IMR-90 (cell line): Measurements from ENCODE around the gene SLC37A3. TPM values are rescaled to one million over a fixed set of nuclear protein-coding genes. Genes with fewer than 3 reads are reported as not detected.

ENCODE experiments used
- ATAC-seq: fragments of 200-7000 bp; cut with Tn5 transposase; 2 replicates; pipeline ENCODE4 v1.9.1; 2020; ENCODE audit warnings: low read depth, mild to moderate bottlenecking, moderate library complexity
- BruUV-seq: library from RNA; stranded (reverse); fragments of 400-500 nt; replicated peaks from 2 replicates; lab custom pipeline; 2021; lab: Mats Ljungman, UMichigan
- CTCF ChIA-PET: fragments of 300-600 bp; formaldehyde crosslinking; extraction: SDS; loops from one replicate; lab custom pipeline; 2021; ENCODE audit warnings: antibody characterized with exemption; lab: Yijun Ruan, JAX
- POLR2A ChIA-PET: fragments of 300-600 bp; sonication (Branson Sonifier 250); formaldehyde crosslinking; loops from one replicate; lab custom pipeline; 2022; ENCODE audit warnings: antibody characterized with exemption; ENCODE audit not compliant: unreplicated experiment; lab: Charles Lee
- DNase-seq: peaks from one replicate; pipeline ENCODE4 v3.0.0; 2013
- H2AFZ ChIP-seq: replicated peaks from 2 replicates; pipeline ENCODE3; 2013; ENCODE audit warnings: low read length, mild to moderate bottlenecking; ENCODE audit not compliant: poor library complexity
- H2AK5ac ChIP-seq: 2 replicates; pipeline ENCODE4 v1.6.1; 2013; ENCODE audit warnings: low read depth, low read length, inconsistent platforms
- H2AK9ac ChIP-seq: replicated peaks from 2 replicates; pipeline ENCODE3; 2013; ENCODE audit warnings: mild to moderate bottlenecking, low read depth, low read length, moderate library complexity; ENCODE audit not compliant: poor library complexity
- H2BK120ac ChIP-seq: 2 replicates; pipeline ENCODE4 v1.6.1; 2013; ENCODE audit warnings: low read depth, low read length, inconsistent platforms
- H2BK15ac ChIP-seq: 3 replicates; pipeline ENCODE4 v1.6.1; 2013; ENCODE audit warnings: low read depth, low read length, inconsistent platforms
- H2BK20ac ChIP-seq: 2 replicates; pipeline ENCODE4 v1.6.1; 2013; ENCODE audit warnings: low read depth, mild to moderate bottlenecking, inconsistent platforms, low read length, moderate library complexity
- H2BK5ac ChIP-seq: 2 replicates; pipeline ENCODE4 v1.6.1; 2013; ENCODE audit warnings: mild to moderate bottlenecking, low read depth, low read length, inconsistent platforms; ENCODE audit not compliant: poor library complexity, severe bottlenecking
- H3K14ac ChIP-seq: replicated peaks from 2 replicates; pipeline ENCODE4 v1.6.1; 2013; ENCODE audit warnings: low read depth, low read length, inconsistent platforms
- H3K18ac ChIP-seq: 2 replicates; pipeline ENCODE4 v1.6.1; 2013; ENCODE audit warnings: low read depth, low read length, control low read depth
- H3K23ac ChIP-seq: 2 replicates; pipeline ENCODE4 v1.6.1; 2013; ENCODE audit warnings: low read depth, low read length, inconsistent platforms
- H3K27ac ChIP-seq: 2 replicates; pipeline ENCODE4 v1.5.1; 2013; ENCODE audit warnings: mild to moderate bottlenecking, control low read depth, low read length; ENCODE audit not compliant: insufficient read depth
- H3K27me3 ChIP-seq: 2 replicates; pipeline ENCODE4 v1.6.1; 2013; ENCODE audit warnings: low read length; ENCODE audit not compliant: control insufficient read depth, insufficient read depth
- H3K36me3 ChIP-seq: 2 replicates; pipeline ENCODE4 v1.6.1; 2013; ENCODE audit warnings: low read length, mixed read lengths; ENCODE audit not compliant: control insufficient read depth, insufficient read depth
- H3K4ac ChIP-seq: 2 replicates; pipeline ENCODE4 v1.6.1; 2013; ENCODE audit warnings: low read depth, low read length, inconsistent platforms
- H3K4me1 ChIP-seq: 2 replicates; pipeline ENCODE4 v1.6.1; 2013; ENCODE audit warnings: low read length, mixed read lengths; ENCODE audit not compliant: control insufficient read depth, insufficient read depth
- H3K4me2 ChIP-seq: 2 replicates; pipeline ENCODE4 v1.6.1; 2013; ENCODE audit warnings: low read depth, mild to moderate bottlenecking, control low read depth, low read length, moderate library complexity
- H3K4me3 ChIP-seq: 2 replicates; pipeline ENCODE4 v1.5.1; 2013; ENCODE audit warnings: low read depth, mild to moderate bottlenecking, control low read depth, low read length, moderate library complexity; ENCODE audit not compliant: insufficient read depth
- H3K56ac ChIP-seq: 2 replicates; pipeline ENCODE4 v1.6.1; 2013; ENCODE audit warnings: low read length, inconsistent platforms; ENCODE audit not compliant: insufficient read depth; ENCODE audit errors: extremely low read depth
- H3K79me1 ChIP-seq, 2 experiments: 2 replicates each; pipeline ENCODE4 v1.6.1; 2013; ENCODE audit warnings: low read length in 2 of 2, inconsistent platforms in 1 of 2, low read depth in 1 of 2
- H3K9ac ChIP-seq: 2 replicates; pipeline ENCODE4 v1.6.1; 2013; ENCODE audit warnings: low read depth, low read length, control low read depth
- H3K9me1 ChIP-seq: 2 replicates; pipeline ENCODE4 v1.6.1; 2013; ENCODE audit warnings: low read length, inconsistent platforms; ENCODE audit not compliant: insufficient read depth
- H3K9me3 ChIP-seq: 2 replicates; pipeline ENCODE4 v1.6.1; 2013; ENCODE audit warnings: low read length; ENCODE audit not compliant: control insufficient read depth, insufficient read depth
- H4K20me1 ChIP-seq: 2 replicates; pipeline ENCODE4 v1.6.1; 2013; ENCODE audit warnings: low read length, inconsistent platforms; ENCODE audit not compliant: insufficient read depth
- H4K5ac ChIP-seq: 2 replicates; pipeline ENCODE4 v1.6.1; 2013; ENCODE audit warnings: mild to moderate bottlenecking, low read depth, low read length, control low read depth
- H4K8ac ChIP-seq, 2 experiments: 2 replicates each; pipeline ENCODE4 v1.6.1; 2013; ENCODE audit warnings: low read depth in 2 of 2, low read length in 2 of 2, control low read depth in 1 of 2, inconsistent platforms in 1 of 2
- H4K91ac ChIP-seq: 2 replicates; pipeline ENCODE4 v1.6.1; 2013; ENCODE audit warnings: low read depth, low read length, inconsistent platforms; ENCODE audit not compliant: insufficient read depth
- BHLHE40 ChIP-seq: fragments of 150-350 bp; IDR thresholded peaks from 2 replicates; pipeline ENCODE4 v1.6.1; 2016; ENCODE audit warnings: mild to moderate bottlenecking, low read depth, low read length
- CHD1 ChIP-seq: IDR thresholded peaks from 2 replicates; pipeline ENCODE4 v1.6.1; 2012; ENCODE audit warnings: low read depth, low read length, improper control_type of control experiment
- MAFK ChIP-seq: IDR thresholded peaks from 2 replicates; pipeline ENCODE4 v1.6.1; 2012; ENCODE audit warnings: low read depth, low read length, improper control_type of control experiment
- NFE2L2 ChIP-seq: fragments of 150-350 bp; IDR thresholded peaks from 2 replicates; pipeline ENCODE4 v1.6.1; 2016; ENCODE audit warnings: low read depth, mild to moderate bottlenecking, low read length
- POLR2A ChIP-seq: IDR thresholded peaks from 2 replicates; pipeline ENCODE4 v1.6.1; 2012; ENCODE audit warnings: mild to moderate bottlenecking, low read depth, low read length
- RAD21 ChIP-seq: IDR thresholded peaks from 2 replicates; pipeline ENCODE4 v1.6.1; 2012; ENCODE audit warnings: low read length, improper control_type of control experiment
- RCOR1 ChIP-seq: IDR thresholded peaks from 2 replicates; pipeline ENCODE4 v1.6.1; 2012; ENCODE audit warnings: mild to moderate bottlenecking, low read length, improper control_type of control experiment; ENCODE audit not compliant: insufficient replicate concordance
- WGBS, 2 experiments: methylation state at CpG; one replicate each; pipeline versions ENCODE4 v1.1.5 to v1.1.7; 2013; ENCODE audit warnings: missing lambda C conversion rate in 2 of 2; ENCODE audit not compliant: insufficient read length in 1 of 2; ENCODE audit errors: extremely low coverage in 2 of 2; 5-methylcytosine and 5-hydroxymethylcytosine counted together
- dilution Hi-C: fragments of 300-500 bp; cut with HindIII; formaldehyde crosslinking; loops from one replicate; pipeline ENCODE4 v1.14.3; 2018; ENCODE audit warnings: low sequenced_read_pairs; ENCODE audit not compliant: unreplicated experiment
- in situ Hi-C: fragments of 300-500 bp; cut with MboI; formaldehyde crosslinking; loops from 3 replicates; pipeline ENCODE4 v1.14.3; 2019; ENCODE audit warnings: low sequenced_read_pairs, inconsistent platforms, mixed read lengths
- intact Hi-C: fragments of 100-400 bp; cut with micrococcal nuclease; formaldehyde crosslinking; loops from 2 replicates; pipeline ENCODE4 v1.10.0; 2022
- polyA plus RNA-seq, 3 experiments: library from polyadenylated mRNA; depleted of rRNA; stranded (reverse); fragments of >200 nt; gene quantifications; 2 replicates each; pipeline ENCODE4 v1.2.3, GENCODE V29; 2012; ENCODE audit warnings: low replicate concordance in 1 of 3
- total RNA-seq: library from RNA; depleted of rRNA; stranded (reverse); fragments of >200 nt; gene quantifications from 2 replicates; pipeline ENCODE4 v1.2.3, GENCODE V29; 2012
- TF ChIP-seq, protein P1 (sequence below): fragments of 150-350 bp; IDR thresholded peaks from 2 replicates; pipeline ENCODE4 v1.6.1; 2017; ENCODE audit warnings: mild to moderate bottlenecking, antibody characterized with exemption, low read length, low read depth
- TF ChIP-seq, protein P2 (sequence below): fragments of 150-350 bp; IDR thresholded peaks from 2 replicates; pipeline ENCODE4 v1.6.1; 2016; ENCODE audit warnings: low read depth, mild to moderate bottlenecking, low read length, moderate library complexity, borderline replicate concordance

SLC37A3 gene
- total and polyA plus RNA-seq, 2 of the 4 experiments (the other 2 are of a cell fraction) = 43.2 to 45.3 TPM

DNA sequence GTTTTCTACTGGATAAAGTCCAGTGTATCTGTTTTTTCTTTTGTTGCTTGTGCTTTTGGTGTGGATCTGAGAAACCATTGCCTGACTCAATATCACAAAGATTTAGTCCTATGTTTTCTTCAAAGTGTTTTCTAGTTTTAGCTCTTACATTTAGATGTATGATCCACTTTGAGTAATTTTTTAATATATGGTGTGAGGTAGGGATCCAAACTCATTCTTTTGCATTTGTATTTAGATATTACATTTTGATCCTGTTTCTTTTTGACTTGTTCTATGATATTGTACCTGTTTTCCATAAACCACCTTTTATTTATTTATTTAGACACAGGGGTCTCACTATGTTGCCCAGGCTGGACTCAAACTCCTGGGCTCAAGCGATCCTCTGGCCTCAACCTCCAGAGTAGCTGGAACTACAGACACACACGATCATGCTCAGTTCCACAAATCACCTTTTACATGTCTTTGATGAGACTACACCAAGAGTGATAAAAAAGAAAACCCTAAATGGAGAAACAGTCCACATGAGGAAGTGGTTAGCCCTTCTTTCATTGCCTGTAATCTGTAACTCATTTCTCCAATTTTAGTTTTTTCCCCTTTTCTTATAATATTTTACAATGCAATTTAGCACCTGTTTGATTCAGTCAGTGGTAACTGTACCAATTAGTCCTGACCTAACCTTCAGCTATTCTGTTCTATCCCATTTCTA lies 86.0 kb downstream of the SLC37A3 start:
- POLR2A ChIA-PET = no interaction called here
- no peak overlapping the region for H3K27ac ChIP-seq
- H3K27me3 ChIP-seq = peaks cover 9% of the 10 kb centered on the region
- no peak overlapping the region for H2AK5ac ChIP-seq
- no peak overlapping the region for H3K56ac ChIP-seq
- peaks cover 14% of the 10 kb centered on the region for H3K4me1 ChIP-seq
- no peak overlapping the region for H3K4me2 ChIP-seq
- H2AK9ac ChIP-seq = no peak overlapping the region
- no peak overlapping the region for H2BK20ac ChIP-seq
- peaks cover 3% of the 10 kb centered on the region; the same call in 1 of the 2 replicates for H3K9me1 ChIP-seq
- H3K4ac ChIP-seq = no peak overlapping the region
- H4K8ac ChIP-seq = no peak overlapping the region
- H2AFZ ChIP-seq = no peak overlapping the region
- H3K14ac ChIP-seq = no peak overlapping the region
- no peak overlapping the region for H3K23ac ChIP-seq
- H4K5ac ChIP-seq = no peak overlapping the region
- TF ChIP-seq NFE2L2 (no peak), POLR2A (no peak), RCOR1 (no peak), MAFK (no peak), CHD1 (no peak), RAD21 (no peak), BHLHE40 (no peak)
- TF ChIP-seq, protein P1, sequence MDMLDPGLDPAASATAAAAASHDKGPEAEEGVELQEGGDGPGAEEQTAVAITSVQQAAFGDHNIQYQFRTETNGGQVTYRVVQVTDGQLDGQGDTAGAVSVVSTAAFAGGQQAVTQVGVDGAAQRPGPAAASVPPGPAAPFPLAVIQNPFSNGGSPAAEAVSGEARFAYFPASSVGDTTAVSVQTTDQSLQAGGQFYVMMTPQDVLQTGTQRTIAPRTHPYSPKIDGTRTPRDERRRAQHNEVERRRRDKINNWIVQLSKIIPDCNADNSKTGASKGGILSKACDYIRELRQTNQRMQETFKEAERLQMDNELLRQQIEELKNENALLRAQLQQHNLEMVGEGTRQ = no peak
- TF ChIP-seq, protein P2, sequence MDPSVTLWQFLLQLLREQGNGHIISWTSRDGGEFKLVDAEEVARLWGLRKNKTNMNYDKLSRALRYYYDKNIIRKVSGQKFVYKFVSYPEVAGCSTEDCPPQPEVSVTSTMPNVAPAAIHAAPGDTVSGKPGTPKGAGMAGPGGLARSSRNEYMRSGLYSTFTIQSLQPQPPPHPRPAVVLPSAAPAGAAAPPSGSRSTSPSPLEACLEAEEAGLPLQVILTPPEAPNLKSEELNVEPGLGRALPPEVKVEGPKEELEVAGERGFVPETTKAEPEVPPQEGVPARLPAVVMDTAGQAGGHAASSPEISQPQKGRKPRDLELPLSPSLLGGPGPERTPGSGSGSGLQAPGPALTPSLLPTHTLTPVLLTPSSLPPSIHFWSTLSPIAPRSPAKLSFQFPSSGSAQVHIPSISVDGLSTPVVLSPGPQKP = no peak
- H4K20me1 ChIP-seq = no peaks in the 10 kb centered on the region
- dilution Hi-C loops = no loop called here
- no peak overlapping the region for H2BK15ac ChIP-seq
- no peak overlapping the region for H2BK120ac ChIP-seq
- H3K9ac ChIP-seq = no peak overlapping the region
- CTCF ChIA-PET = no interaction called here
- no peaks in the 10 kb centered on the region for H3K36me3 ChIP-seq
- no TSS peak for BruUV-seq
- no peak overlapping the region for H2BK5ac ChIP-seq
- no peak for ATAC-seq
- in situ Hi-C loops = no loop called here
- no peaks in the 10 kb centered on the region for H3K9me3 ChIP-seq
- H4K91ac ChIP-seq = no peak overlapping the region
- no peak overlapping the region for H3K4me3 ChIP-seq
- 80% methylated on average over 1 of the region's 2 CpGs; no CpG with 5 or more reads in 1 of the 2 experiments for WGBS, 2 experiments
- H3K18ac ChIP-seq = no peak overlapping the region
- DNase-seq = no peak
- no peaks in the 10 kb centered on the region for H3K79me1 ChIP-seq
- intact Hi-C loops = no loop called here
